K562 (cell line): ENCODE data around the gene CPNE6. TPM values are rescaled to one million over a fixed set of nuclear protein-coding genes. Genes with fewer than 3 reads are reported as not detected.

Experiments used
- ATAC-seq: fragments of 200-7000 bp; cut with Tn5 transposase; 3 replicates; pipeline ENCODE4 v1.9.1; 2020; ENCODE audit warnings: moderate library complexity
- BruUV-seq: library from RNA; stranded (reverse); fragments of 400-500 nt; replicated peaks from 2 replicates; lab custom pipeline; 2021; lab: Mats Ljungman, UMichigan
- CTCF ChIA-PET: fragments of 300-600 bp; formaldehyde crosslinking; extraction: SDS; loops from one replicate; lab custom pipeline; 2021; ENCODE audit warnings: low intra/inter-chr PET ratio; lab: Yijun Ruan, JAX
- POLR2A ChIA-PET: fragments of 300-600, 350-650 bp; sonication (Branson Sonifier 250); formaldehyde crosslinking; extraction: SDS; loops from one replicate; lab custom pipeline; 2021; ENCODE audit warnings: antibody characterized with exemption, inconsistent platforms; lab: Yijun Ruan, JAX
- DNase-seq, 4 experiments: peaks; one replicate each; pipeline versions ENCODE4 v3.0.0 to v3.0.0-alpha.2; 2011 to 2018; ENCODE audit warnings: low spot score in 3 of 4, mixed read lengths in 3 of 4; ENCODE audit errors: extremely low read depth in 1 of 4
- FAIRE-seq: peaks from 2 replicates; lab custom pipeline; 2011; peaks lifted over from hg19 to GRCh38; lab: Jason Lieb, UNC
- H2AFZ ChIP-seq: 2 replicates; pipeline ENCODE4 v1.6.0; 2011; ENCODE audit warnings: low read depth, low read length, control low read depth, inconsistent platforms
- H3K27ac ChIP-seq: fragments of 200-600 bp; 3 replicates; pipeline ENCODE4 v1.8.0; 2011; ENCODE audit warnings: low read depth, mild to moderate bottlenecking, control low read depth, inconsistent platforms, low read length, moderate library complexity, mixed read lengths; ENCODE audit errors: extremely low read depth
- H3K27me3 ChIP-seq, 2 experiments: fragments of 300-600 bp in 1 of 2; 2 replicates in 1 of 2; 3 replicates in 1 of 2; pipeline versions ENCODE4 v1.6.0 to v1.8.0; 2011; ENCODE audit warnings: inconsistent platforms in 2 of 2, low read length in 2 of 2, mild to moderate bottlenecking in 1 of 2, mixed read lengths in 1 of 2, moderate library complexity in 1 of 2; ENCODE audit not compliant: control insufficient read depth in 2 of 2, insufficient read depth in 2 of 2
- H3K36me3 ChIP-seq: fragments of 300-600 bp; 3 replicates; pipeline ENCODE4 v1.8.0; 2011; ENCODE audit warnings: mild to moderate bottlenecking, low read length, inconsistent platforms; ENCODE audit not compliant: control insufficient read depth, insufficient read depth
- H3K4me1 ChIP-seq, 2 experiments: fragments of 200-600 bp in 1 of 2; replicated peaks in 1 of 2; 2 replicates in 1 of 2; 3 replicates in 1 of 2; pipeline versions ENCODE4 v1.5.1 to v1.8.0; 2011; ENCODE audit warnings: inconsistent platforms in 2 of 2, low read length in 2 of 2, mild to moderate bottlenecking in 1 of 2, mixed read lengths in 1 of 2, moderate library complexity in 1 of 2; ENCODE audit not compliant: control insufficient read depth in 2 of 2, insufficient read depth in 2 of 2
- H3K4me2 ChIP-seq: 2 replicates; pipeline ENCODE4 v1.6.1; 2011; ENCODE audit warnings: low read length, control low read depth, inconsistent platforms, mixed read lengths; ENCODE audit not compliant: insufficient read depth
- H3K4me3 ChIP-seq: fragments of 200-600 bp; sonication (generic), shearing (Covaris generic); 2 replicates; pipeline ENCODE4 v1.5.1; 2016; ENCODE audit warnings: control low read depth, inconsistent platforms
- H3K79me2 ChIP-seq: fragments of 200-600 bp; 3 replicates; pipeline ENCODE4 v1.8.0; 2011; ENCODE audit warnings: low read length, inconsistent platforms; ENCODE audit not compliant: control insufficient read depth, insufficient read depth
- H3K9ac ChIP-seq, 2 experiments: 2 replicates each; pipeline versions ENCODE4 v1.6.0 to v1.6.1; 2011; ENCODE audit warnings: low read depth in 2 of 2, low read length in 2 of 2, control low read depth in 1 of 2, inconsistent platforms in 1 of 2, mild to moderate bottlenecking in 1 of 2, mixed read lengths in 1 of 2; ENCODE audit not compliant: insufficient read depth in 1 of 2
- H3K9me1 ChIP-seq: one replicate; pipeline ENCODE4 v1.6.0; 2011; ENCODE audit warnings: inconsistent platforms, mild to moderate bottlenecking, low read length, moderate library complexity; ENCODE audit not compliant: control insufficient read depth, insufficient read depth
- H3K9me3 ChIP-seq: replicated peaks from 2 replicates; pipeline ENCODE4 v1.5.1; 2011; ENCODE audit warnings: low read depth, low read length, inconsistent platforms; ENCODE audit not compliant: control insufficient read depth, insufficient read depth
- H4K20me1 ChIP-seq: replicated peaks from 2 replicates; pipeline ENCODE4 v1.6.1; 2011; ENCODE audit warnings: low read length, inconsistent platforms, mixed read lengths; ENCODE audit not compliant: control insufficient read depth, insufficient read depth
- ATF7 ChIP-seq: fragments of 450-650 bp; IDR thresholded peaks from 2 replicates; pipeline ENCODE4 v1.7.1; 2014; ENCODE audit warnings: mild to moderate bottlenecking, moderate library complexity
- FOXK1 ChIP-seq: sonication (generic); formaldehyde crosslinking; IDR thresholded peaks from 2 replicates; pipeline ENCODE4 v1.8.0; 2022; ENCODE audit warnings: missing genetic modification reagents, mild to moderate bottlenecking, borderline replicate concordance
- NR2C2 ChIP-seq, 2 experiments: fragments of 200-800 bp in 1 of 2; sonication (Bioruptor generic) in 1 of 2; sonication (generic) in 1 of 2; formaldehyde crosslinking in 1 of 2; IDR thresholded peaks; 2 replicates each; pipeline versions ENCODE4 v1.6.1 to v1.8.0; 2016 to 2022; ENCODE audit warnings: mild to moderate bottlenecking in 1 of 2, missing compliant biosample characterization in 1 of 2, missing genetic modification characterization in 1 of 2, missing genetic modification reagents in 1 of 2
- ZKSCAN1 ChIP-seq: fragments of 150-350 bp; IDR thresholded peaks from 2 replicates; pipeline ENCODE4 v1.6.1; 2016; ENCODE audit warnings: low read depth, low read length
- ZNF57 ChIP-seq: fragments of 450-650 bp; formaldehyde crosslinking; IDR thresholded peaks from 2 replicates; pipeline ENCODE4 v1.4.0; 2020; ENCODE audit warnings: mild to moderate bottlenecking, moderate library complexity
- WGBS: fragments of 100-300 bp; shearing (Covaris generic); methylation state at CpG from one replicate; pipeline ENCODE4 v1.1.6; 2016; ENCODE audit warnings: low coverage, mixed read lengths; ENCODE audit not compliant: insufficient coverage; ENCODE audit errors: missing lambda C conversion rate; 5-methylcytosine and 5-hydroxymethylcytosine counted together
- in situ Hi-C: fragments of 300-500 bp; cut with MboI; formaldehyde crosslinking; loops from 4 replicates; pipeline ENCODE4 v1.15.0; 2018; ENCODE audit warnings: inconsistent platforms, mixed read lengths
- intact Hi-C: fragments of 100-400 bp; cut with micrococcal nuclease; formaldehyde crosslinking; loops from 2 replicates; pipeline ENCODE4 v1.14.2; 2022
- polyA plus RNA-seq, 8 experiments: library from polyadenylated mRNA; depleted of rRNA in 4 of 8; stranded (reverse) in 5 of 8; unstranded in 3 of 8; fragments of >200 nt; fragmentation: Nextera tagmentation in 2 of 8; fragmentation: Illumina TruSeq in 1 of 8; extraction: Ambion mirVana in 2 of 8; extraction: Trizol in 1 of 8; gene quantifications; 2 replicates each; pipeline versions ENCODE4 v1.2.1 to v1.2.3, GENCODE V29; 2011 to 2014; ENCODE audit warnings: inconsistent platforms in 1 of 8, missing spikeins in 1 of 8
- total RNA-seq, 7 experiments: library from RNA; depleted of rRNA in 6 of 7; stranded (reverse); fragments of >200 nt in 6 of 7; fragmentation: Illumina TruSeq in 2 of 7; extraction: Trizol in 2 of 7; gene quantifications; 2 replicates each; pipeline versions ENCODE4 v1.2.1 to v1.2.3, GENCODE V29; 2011 to 2021; ENCODE audit warnings: low replicate concordance in 1 of 7
- TF ChIP-seq, protein P1 (sequence below): fragments of 450-650 bp; formaldehyde crosslinking; IDR thresholded peaks from 2 replicates; pipeline ENCODE4 v1.4.0; 2020; ENCODE audit warnings: mild to moderate bottlenecking, moderate library complexity
- TF ChIP-seq, protein P2 (sequence below): sonication (generic); formaldehyde crosslinking; IDR thresholded peaks from 2 replicates; pipeline ENCODE4 v1.8.0; 2022; ENCODE audit warnings: mild to moderate bottlenecking, missing genetic modification reagents
- TF ChIP-seq, protein P3 (sequence below): fragments of 250-450 bp; sonication (Bioruptor Pico); IDR thresholded peaks from 2 replicates; pipeline ENCODE4 v1.5.0; 2021; ENCODE audit warnings: mild to moderate bottlenecking, moderate library complexity
- TF ChIP-seq, protein P4 (sequence below): sonication (generic); formaldehyde crosslinking; IDR thresholded peaks from 2 replicates; pipeline ENCODE4 v1.8.0; 2023; ENCODE audit warnings: mild to moderate bottlenecking, missing genetic modification reagents

CPNE6 gene
- total and polyA plus RNA-seq, 9 of the 15 experiments (the other 6 are each of a cell fraction or from before 2014, with no cell fraction given) = not detected

DNA sequence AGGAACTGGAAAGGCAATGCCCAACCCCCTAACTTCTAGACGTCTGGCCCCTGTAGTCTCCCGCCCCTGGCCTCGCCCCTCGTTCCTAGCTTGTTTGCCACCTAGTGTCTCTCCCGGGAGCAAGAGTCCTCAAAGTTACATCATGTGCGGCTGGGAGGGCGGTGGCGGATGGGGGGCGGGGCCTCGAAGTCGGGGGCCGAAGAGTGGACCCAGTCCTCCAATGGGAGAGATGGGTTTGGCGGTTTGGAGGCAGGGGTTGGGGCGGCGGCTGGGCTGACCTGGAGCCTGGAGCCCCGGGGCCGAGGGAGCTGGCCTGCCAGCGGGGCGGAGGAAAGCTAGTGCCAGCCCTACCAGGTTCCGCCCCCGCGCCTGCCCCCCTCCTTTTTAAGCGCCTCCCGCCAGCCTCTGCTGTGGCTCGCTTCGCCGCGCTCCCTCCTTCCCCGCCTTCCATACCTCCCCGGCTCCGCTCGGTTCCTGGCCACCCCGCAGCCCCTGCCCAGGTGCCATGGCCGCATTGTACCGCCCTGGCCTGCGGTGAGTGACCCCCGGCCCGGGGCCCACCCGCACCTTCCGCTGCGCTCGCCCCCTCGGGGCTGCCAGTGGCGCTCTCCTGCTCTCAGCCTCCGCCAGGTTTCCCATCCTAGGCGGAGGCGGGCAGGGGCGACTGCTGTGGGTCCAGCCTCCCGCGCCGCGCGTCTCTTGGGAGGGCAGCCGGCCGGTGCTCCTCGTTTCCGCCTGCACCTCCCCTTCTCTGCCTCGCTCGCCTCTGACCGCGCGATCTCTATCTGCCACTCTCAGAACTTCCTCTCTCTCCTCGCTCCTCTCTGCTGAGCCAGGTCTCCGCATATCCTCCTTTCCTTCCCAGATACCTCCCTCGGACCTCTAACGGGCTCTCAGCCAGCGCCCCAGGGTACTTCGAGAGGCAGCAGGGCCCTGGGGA, 22.8 kb downstream of the CPNE6 start, which contains the start of gene PCK2:
PCK2 (plus strand) TSS at position 411 of the 940 bp plus-strand sequence; CDS start at position 506, 95 bp downstream.
- Histone ChIP-seq H3K27ac (peak within 1 kb of the TSS; percentile 98), H4K20me1 (0 out of 2 replicates have a peak, but pooled peaks cover 2% of the 10 kb centered on the region)
- TF ChIP-seq, protein P1, sequence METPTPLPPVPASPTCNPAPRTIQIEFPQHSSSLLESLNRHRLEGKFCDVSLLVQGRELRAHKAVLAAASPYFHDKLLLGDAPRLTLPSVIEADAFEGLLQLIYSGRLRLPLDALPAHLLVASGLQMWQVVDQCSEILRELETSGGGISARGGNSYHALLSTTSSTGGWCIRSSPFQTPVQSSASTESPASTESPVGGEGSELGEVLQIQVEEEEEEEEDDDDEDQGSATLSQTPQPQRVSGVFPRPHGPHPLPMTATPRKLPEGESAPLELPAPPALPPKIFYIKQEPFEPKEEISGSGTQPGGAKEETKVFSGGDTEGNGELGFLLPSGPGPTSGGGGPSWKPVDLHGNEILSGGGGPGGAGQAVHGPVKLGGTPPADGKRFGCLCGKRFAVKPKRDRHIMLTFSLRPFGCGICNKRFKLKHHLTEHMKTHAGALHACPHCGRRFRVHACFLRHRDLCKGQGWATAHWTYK = no peak; the same call in 1 of the 2 replicates
- TF ChIP-seq FOXK1 (CRISPR knock-in tag) (no peak), ZNF57 (no peak), NR2C2 (CRISPR knock-in tag; IDR thresholded peaks at IDR 0.05) (no peak), NR2C2 (tag; IDR thresholded peaks at IDR 0.05) (no peak; the same call in 1 of the 2 replicates), ATF7 (peak; percentile 39; the same call in 1 of the 2 replicates), ZKSCAN1 (no peak)
- TF ChIP-seq, protein P2, sequence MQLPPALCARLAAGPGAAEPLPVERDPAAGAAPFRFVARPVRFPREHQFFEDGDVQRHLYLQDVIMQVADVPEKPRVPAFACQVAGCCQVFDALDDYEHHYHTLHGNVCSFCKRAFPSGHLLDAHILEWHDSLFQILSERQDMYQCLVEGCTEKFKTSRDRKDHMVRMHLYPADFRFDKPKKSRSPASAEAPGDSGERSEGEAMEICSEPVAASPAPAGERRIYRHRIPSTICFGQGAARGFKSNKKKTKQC (CRISPR knock-in tag) = no peak
- TF ChIP-seq, protein P3, sequence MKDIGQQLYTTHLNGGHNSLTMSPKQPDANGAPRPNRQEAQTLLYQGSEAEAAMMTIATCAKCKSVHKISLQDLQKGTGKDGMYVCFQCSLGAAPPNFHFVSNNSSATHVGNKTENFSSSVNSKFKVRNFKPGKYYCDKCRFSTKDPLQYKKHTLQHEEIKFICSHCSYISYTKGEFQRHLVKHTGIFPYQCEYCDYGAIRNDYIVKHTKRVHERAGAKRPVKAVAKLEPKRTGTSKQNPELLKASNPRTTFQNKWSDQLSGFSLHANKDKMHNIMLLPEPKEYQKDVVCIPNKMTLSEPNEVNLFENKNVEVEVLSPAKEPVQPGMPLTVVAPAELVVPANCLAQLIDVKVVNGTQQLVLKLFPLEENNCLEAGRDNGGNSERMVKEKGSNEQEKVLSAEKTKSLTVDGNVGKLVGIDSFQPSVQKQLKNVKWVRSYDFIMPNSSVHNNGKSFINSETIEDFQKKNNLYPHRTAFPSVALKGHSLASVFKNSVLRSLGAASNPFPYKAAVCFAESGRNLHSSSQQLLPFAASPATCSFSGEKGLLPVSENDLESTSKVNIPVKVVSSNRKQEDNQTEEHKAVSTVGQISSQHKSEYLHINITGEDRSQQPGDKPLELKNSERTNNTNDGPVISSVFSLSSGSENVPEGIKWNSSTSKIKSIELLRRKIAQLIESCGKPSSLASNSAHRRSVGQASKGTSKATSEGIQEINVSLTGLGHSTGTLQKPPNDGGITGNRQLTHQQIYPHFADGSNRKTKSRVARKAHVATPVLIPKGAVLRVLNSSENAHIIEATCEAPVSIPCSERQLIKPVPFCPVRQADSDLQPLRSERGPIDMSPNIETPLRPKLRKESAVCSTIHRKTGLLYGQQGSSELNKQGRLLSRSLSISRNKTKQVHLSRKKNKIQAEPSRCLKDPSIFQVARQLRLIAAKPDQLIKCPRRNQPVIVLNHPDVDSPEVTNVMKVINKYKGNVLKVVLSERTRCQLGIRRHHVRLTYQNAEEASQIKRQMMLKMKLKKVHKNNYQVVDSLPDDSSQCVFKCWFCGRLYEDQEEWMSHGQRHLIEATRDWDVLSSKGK (CRISPR knock-in tag) = no peak
- TF ChIP-seq, protein P4, sequence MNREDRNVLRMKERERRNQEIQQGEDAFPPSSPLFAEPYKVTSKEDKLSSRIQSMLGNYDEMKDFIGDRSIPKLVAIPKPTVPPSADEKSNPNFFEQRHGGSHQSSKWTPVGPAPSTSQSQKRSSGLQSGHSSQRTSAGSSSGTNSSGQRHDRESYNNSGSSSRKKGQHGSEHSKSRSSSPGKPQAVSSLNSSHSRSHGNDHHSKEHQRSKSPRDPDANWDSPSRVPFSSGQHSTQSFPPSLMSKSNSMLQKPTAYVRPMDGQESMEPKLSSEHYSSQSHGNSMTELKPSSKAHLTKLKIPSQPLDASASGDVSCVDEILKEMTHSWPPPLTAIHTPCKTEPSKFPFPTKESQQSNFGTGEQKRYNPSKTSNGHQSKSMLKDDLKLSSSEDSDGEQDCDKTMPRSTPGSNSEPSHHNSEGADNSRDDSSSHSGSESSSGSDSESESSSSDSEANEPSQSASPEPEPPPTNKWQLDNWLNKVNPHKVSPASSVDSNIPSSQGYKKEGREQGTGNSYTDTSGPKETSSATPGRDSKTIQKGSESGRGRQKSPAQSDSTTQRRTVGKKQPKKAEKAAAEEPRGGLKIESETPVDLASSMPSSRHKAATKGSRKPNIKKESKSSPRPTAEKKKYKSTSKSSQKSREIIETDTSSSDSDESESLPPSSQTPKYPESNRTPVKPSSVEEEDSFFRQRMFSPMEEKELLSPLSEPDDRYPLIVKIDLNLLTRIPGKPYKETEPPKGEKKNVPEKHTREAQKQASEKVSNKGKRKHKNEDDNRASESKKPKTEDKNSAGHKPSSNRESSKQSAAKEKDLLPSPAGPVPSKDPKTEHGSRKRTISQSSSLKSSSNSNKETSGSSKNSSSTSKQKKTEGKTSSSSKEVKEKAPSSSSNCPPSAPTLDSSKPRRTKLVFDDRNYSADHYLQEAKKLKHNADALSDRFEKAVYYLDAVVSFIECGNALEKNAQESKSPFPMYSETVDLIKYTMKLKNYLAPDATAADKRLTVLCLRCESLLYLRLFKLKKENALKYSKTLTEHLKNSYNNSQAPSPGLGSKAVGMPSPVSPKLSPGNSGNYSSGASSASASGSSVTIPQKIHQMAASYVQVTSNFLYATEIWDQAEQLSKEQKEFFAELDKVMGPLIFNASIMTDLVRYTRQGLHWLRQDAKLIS (CRISPR knock-in tag) = peak; percentile 74; the same call in 1 of the 2 replicates

More for the DNA sequence above, 22.8 kb downstream of the CPNE6 start, which contains the start of gene PCK2:
- Histone ChIP-seq H3K9ac (peak within 1 kb of the TSS; percentile 96 to 100), H3K9me3 (no peaks in the 10 kb centered on the region), H3K4me3 (peak within 1 kb of the TSS; percentile 99), H3K4me2 (peak within 1 kb of the TSS; percentile 95), H3K79me2 (peaks cover 29% of the 10 kb centered on the region), H3K27me3 (no peaks in the 10 kb centered on the region), H2AFZ (peak within 1 kb of the TSS; percentile 77), H3K36me3 (peaks cover 25% of the 10 kb centered on the region; the same call in 2 of the 3 replicates), H3K4me1 (peaks cover 20 to 22% of the 10 kb centered on the region in 2 experiments; a peak in 4 of 5 replicates), H3K9me1 (no peaks in the 10 kb centered on the region)
- 2% methylated on average over 24 of the region's 68 CpGs for WGBS
- ChIA-PET CTCF (no interaction called here), POLR2A (interaction anchor here (0.5 to 5.8 kb wide), 25 partner anchors 9 to 655 kb away, joined by 3 to 40 read pairs (median 4); partner anchors contain the start of genes DCAF11, EMC9, IRF9 and PSME1)
- in situ Hi-C loops = loop anchor here (5.0 kb wide), 1 partner anchor 37 kb away; no protein-coding TSS in a partner anchor
- DNase-seq (peak; percentile 92 to 97 (median 96)), FAIRE-seq (peak; percentile 80), ATAC-seq (peak; percentile 92)
- intact Hi-C loops = loop anchor here (2.0 to 10.0 kb wide), 3 partner anchors 21 to 79 kb away; partner anchors contain the start of genes DCAF11, EMC9, NRL and PSME2
- BruUV-seq = no TSS peak
